Skeletal muscle cell (primary cell): Measurements from ENCODE around the gene LRRC27.

Source experiments
- DNase-seq: peaks from one replicate; pipeline ENCODE4 v3.0.0-alpha.2; 2010; ENCODE audit warnings: low read depth
- H3K4me3 ChIP-seq: 2 replicates; pipeline ENCODE4 v1.5.1; 2011; ENCODE audit warnings: low read depth, mild to moderate bottlenecking, control low read depth, low read length, moderate library complexity

LRRC27 gene

GRCh38 chr10:132406181-132406580 is 74.2 kb downstream of the LRRC27 start:
- H3K4me3 ChIP-seq, result no peak overlapping the region
- DNase-seq, result no peak

- no peak for DNase-seq
- H3K4me3 ChIP-seq, result no peak overlapping the region
Measured at GRCh38 chr10:132406750-132407149, 74.8 kb downstream of the LRRC27 start.

- H3K4me3 ChIP-seq, result no peak overlapping the region
- DNase-seq, result no peak
Measured at GRCh38 chr10:132407243-132407746, 75.3 kb downstream of the LRRC27 start.

GRCh38 chr10:132407846-132408278 is 75.9 kb downstream of the LRRC27 start:
- H3K4me3 ChIP-seq, result no peak overlapping the region
- DNase-seq, result no peak

GRCh38 chr10:132408367-132408781 is 76.4 kb downstream of the LRRC27 start:
- no peak for DNase-seq
- H3K4me3 ChIP-seq, result no peak overlapping the region

GRCh38 chr10:132408823-132409666 is 77.1 kb downstream of the LRRC27 start:
- no peak overlapping the region for H3K4me3 ChIP-seq

GRCh38 chr10:132409667-132410028 is 77.7 kb downstream of the LRRC27 start:
- no peak overlapping the region for H3K4me3 ChIP-seq
- DNase-seq, result no peak

More at GRCh38 chr10:132408823-132409666, 77.1 kb downstream of the LRRC27 start:
- no peak for DNase-seq

GRCh38 chr10:132410056-132410778 is 78.2 kb downstream of the LRRC27 start:
- no peak for DNase-seq
- no peak overlapping the region for H3K4me3 ChIP-seq

- H3K4me3 ChIP-seq, result no peak overlapping the region
- DNase-seq, result no peak
Measured at GRCh38 chr10:132410779-132411532, 79.0 kb downstream of the LRRC27 start.

- DNase-seq, result no peak
- H3K4me3 ChIP-seq, result no peak overlapping the region
Measured at GRCh38 chr10:132411561-132412253, 79.7 kb downstream of the LRRC27 start.

GRCh38 chr10:132412316-132413192 is 80.6 kb downstream of the LRRC27 start:
- no peak overlapping the region for H3K4me3 ChIP-seq
- DNase-seq, result no peak

GRCh38 chr10:132413226-132414205 is 81.5 kb downstream of the LRRC27 start:
- no peak for DNase-seq
- H3K4me3 ChIP-seq, result no peak overlapping the region

- DNase-seq, result no peak
- no peak overlapping the region for H3K4me3 ChIP-seq
Measured at GRCh38 chr10:132414402-132415016, 82.5 kb downstream of the LRRC27 start.

- H3K4me3 ChIP-seq, result no peak overlapping the region
- DNase-seq, result no peak
Measured at GRCh38 chr10:132415255-132415654, 83.3 kb downstream of the LRRC27 start.

- no peak for DNase-seq
- no peak overlapping the region for H3K4me3 ChIP-seq
Measured at GRCh38 chr10:132415956-132416355, 84.0 kb downstream of the LRRC27 start.

GRCh38 chr10:132416566-132417256 is 84.7 kb downstream of the LRRC27 start:
- H3K4me3 ChIP-seq, result no peak overlapping the region
- no peak for DNase-seq
